Gastroesophageal sphincter (tissue), 4 donors: Measurements from ENCODE around the gene PALD1. TPM values are rescaled to one million over a fixed set of nuclear protein-coding genes. Genes with fewer than 3 reads are reported as not detected.

Experiments
- ATAC-seq: fragments of 150-250 bp; one replicate; pipeline ENCODE4 v1.9.1; 2016; ENCODE audit warnings: mild to moderate bottlenecking, moderate library complexity
- H3K27ac ChIP-seq, 4 donors: fragments of 200-600 bp; sonication (generic) in 3 of 4; 1 replicate in 3 of 4; 2 replicates in 1 of 4; pipeline ENCODE4 v1.5.1; 2016 to 2019
- H3K27me3 ChIP-seq: fragments of 200-600 bp; sonication (generic); one replicate; pipeline ENCODE4 v1.5.1; 2019
- H3K36me3 ChIP-seq, 2 donors: fragments of 200-600 bp; sonication (generic); one replicate each; pipeline ENCODE4 v1.5.1; 2019; ENCODE audit warnings: control low read depth in 1 of 2
- H3K4me1 ChIP-seq, 3 donors: fragments of 200-600 bp; sonication (generic); 1 replicate in 2 of 3; 2 replicates in 1 of 3; pipeline ENCODE4 v1.5.1; 2016 to 2019; ENCODE audit warnings: control low read depth in 2 of 3
- H3K4me3 ChIP-seq, 2 donors: fragments of 200-600 bp; sonication (generic); one replicate each; pipeline ENCODE4 v1.5.1; 2019; ENCODE audit warnings: mild to moderate bottlenecking in 1 of 2, moderate library complexity in 1 of 2
- H3K9me3 ChIP-seq, 3 donors: fragments of 200-600 bp; sonication (generic); one replicate each; pipeline ENCODE4 v1.5.1; 2017 to 2019; ENCODE audit warnings: control low read depth in 2 of 3
- CTCF ChIP-seq, 4 experiments: fragments of 200-600 bp in 2 of 4; fragments of 450-650 bp in 2 of 4; sonication (generic) in 1 of 4; IDR thresholded peaks; one replicate each; pipeline ENCODE4 v1.5.1; 2017 to 2019; ENCODE audit warnings: antibody characterized with exemption in 4 of 4, mild to moderate bottlenecking in 2 of 4, moderate library complexity in 2 of 4
- EP300 ChIP-seq: sonication (generic); formaldehyde crosslinking; IDR thresholded peaks from one replicate; pipeline ENCODE4 v1.6.1; 2017; ENCODE audit warnings: antibody characterized with exemption, mild to moderate bottlenecking
- POLR2A ChIP-seq, 2 donors: fragments of 450-650 bp; IDR thresholded peaks; one replicate each; pipeline ENCODE4 v1.6.1; 2017; ENCODE audit warnings: antibody characterized with exemption in 2 of 2, mild to moderate bottlenecking in 2 of 2, moderate library complexity in 1 of 2
- POLR2AphosphoS5 ChIP-seq: sonication (generic); formaldehyde crosslinking; IDR thresholded peaks from one replicate; pipeline ENCODE4 v1.6.1; 2017; ENCODE audit warnings: antibody characterized with exemption
- WGBS, 2 donors: methylation state at CpG; one replicate each; pipeline ENCODE4 v1.1.5; 2018; ENCODE audit warnings: low coverage in 1 of 2; 5-methylcytosine and 5-hydroxymethylcytosine counted together
- total RNA-seq, 4 donors: library from RNA; depleted of rRNA; stranded (reverse); fragments of >200 nt; gene quantifications; one replicate each; pipeline ENCODE4 v1.1.0, GENCODE V29; 2016

Gene PALD1
- total RNA-seq, 4 donors from 2014 or later, result 12.5 to 19.8 (median 14.7) TPM

- Histone ChIP-seq H3K4me3 (no peak overlapping the region), H3K27me3 (no peaks in the 10 kb centered on the region), H3K4me1 (peaks cover 0 to 18% (median 12%) of the 10 kb centered on the region in 3 donors), H3K36me3 (peaks cover 0 to 17% of the 10 kb centered on the region in 2 donors), H3K27ac (no peak overlapping the region), H3K9me3 (no peaks in the 10 kb centered on the region)
- 96 to 98% methylated on average over 8 to 9 of the region's 11 CpGs for WGBS, 2 donors
- TF ChIP-seq CTCF (IDR thresholded peaks at IDR 0.05) (no peak), POLR2A (IDR thresholded peaks at IDR 0.05) (no peak), EP300 (no peak), POLR2AphosphoS5 (no peak)
- ATAC-seq, result no peak
Measured at GRCh38 chr10:70573599-70574506, 95.3 kb downstream of the PALD1 start.

- no peaks in the 10 kb centered on the region for H3K27me3 ChIP-seq
- H3K4me3 ChIP-seq, result no peak overlapping the region
- TF ChIP-seq CTCF (IDR thresholded peaks at IDR 0.05), result no peak
- no peak for TF ChIP-seq EP300
- no peak for TF ChIP-seq POLR2AphosphoS5
- TF ChIP-seq POLR2A (IDR thresholded peaks at IDR 0.05), result no peak
- peaks cover 0 to 18% (median 12%) of the 10 kb centered on the region in 3 donors for H3K4me1 ChIP-seq
- H3K27ac ChIP-seq, result no peak overlapping the region
- peak; percentile 16 for ATAC-seq
- peaks cover 0 to 9% of the 10 kb centered on the region in 2 donors for H3K36me3 ChIP-seq
- 0% methylated on average over 2 to 3 of the region's 4 CpGs for WGBS, 2 donors
- no peaks in the 10 kb centered on the region for H3K9me3 ChIP-seq
Measured at GRCh38 chr10:70575486-70575873, 96.9 kb downstream of the PALD1 start.

GRCh38 chr10:70575874-70576802 is 97.6 kb downstream of the PALD1 start:
- H3K27ac ChIP-seq, result no peak overlapping the region
- H3K4me3 ChIP-seq, result no peak overlapping the region
- TF ChIP-seq POLR2AphosphoS5, result no peak
- 39 to 41% methylated on average over 10 to 12 of the region's 12 CpGs for WGBS, 2 donors
- peak; percentile 67 for ATAC-seq
- peaks cover 0 to 3% of the 10 kb centered on the region in 2 donors for H3K36me3 ChIP-seq
- no peaks in the 10 kb centered on the region for H3K9me3 ChIP-seq
- peaks cover 0 to 18% (median 12%) of the 10 kb centered on the region in 3 donors for H3K4me1 ChIP-seq
- no peaks in the 10 kb centered on the region for H3K27me3 ChIP-seq

DNA sequence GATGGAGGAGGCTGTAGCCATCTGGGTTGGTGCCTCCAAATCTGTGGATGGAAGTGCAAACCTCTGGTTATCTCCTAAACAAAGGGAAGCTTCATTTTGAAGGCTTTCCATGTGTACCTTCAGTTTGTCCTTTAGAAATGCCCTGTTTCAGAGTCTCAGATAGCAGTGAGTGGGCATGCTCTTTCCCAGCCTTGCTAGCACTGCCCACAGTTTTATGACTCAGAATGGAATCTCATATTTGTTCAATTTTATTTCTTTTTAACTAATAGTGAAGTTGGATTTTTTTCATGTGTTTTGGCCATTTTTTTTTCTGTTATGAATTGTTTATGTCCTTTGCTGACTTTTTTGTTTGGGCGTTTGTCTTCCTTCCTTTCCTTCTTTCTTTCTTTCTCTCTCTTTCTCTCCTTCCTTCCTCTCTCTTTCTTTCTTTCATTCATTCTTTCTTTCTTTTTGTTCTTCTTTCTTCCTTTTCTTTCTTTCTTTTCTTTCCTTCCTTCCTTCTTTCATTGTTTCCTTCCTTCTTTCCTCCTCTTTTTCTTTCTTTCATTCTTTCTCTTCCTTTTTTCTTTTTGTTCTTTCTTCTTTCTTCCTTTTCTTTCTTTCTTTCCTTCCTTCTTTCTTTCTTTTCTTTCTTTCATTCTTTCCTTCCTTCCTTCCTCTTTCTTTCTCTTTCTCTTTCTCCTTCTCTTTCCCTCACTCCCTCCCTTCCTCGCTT is 98.4 kb downstream of the PALD1 start:
- Histone ChIP-seq H3K4me1 (peaks cover 0 to 18% (median 12%) of the 10 kb centered on the region in 3 donors), H3K36me3 (no peaks in the 10 kb centered on the region), H3K27me3 (no peaks in the 10 kb centered on the region), H3K9me3 (no peaks in the 10 kb centered on the region), H3K4me3 (no peak overlapping the region), H3K27ac (no peak overlapping the region)
- no peak for TF ChIP-seq EP300
- no peak for TF ChIP-seq POLR2A (IDR thresholded peaks at IDR 0.05)
- TF ChIP-seq CTCF (IDR thresholded peaks at IDR 0.05), result no peak
- no peak for TF ChIP-seq POLR2AphosphoS5
- ATAC-seq, result no peak
- 70% methylated on average over 2 of the region's 2 CpGs; no CpG with 5 or more reads in 1 of the 2 donors for WGBS, 2 donors
